OCI-LY7 (cell line): Measurements from ENCODE around the gene NFIX. TPM values are rescaled to one million over a fixed set of nuclear protein-coding genes. Genes with fewer than 3 reads are reported as not detected.

Source experiments
- BruUV-seq: library from RNA; stranded (reverse); fragments of 400-500 nt; replicated peaks from 2 replicates; lab custom pipeline; 2021; lab: Mats Ljungman, UMichigan
- CTCF ChIA-PET: fragments of 300-600 bp; sonication (Branson Sonifier 250); formaldehyde crosslinking; loops from one replicate; lab custom pipeline; 2022; ENCODE audit warnings: antibody characterized with exemption; ENCODE audit not compliant: unreplicated experiment; lab: Charles Lee
- POLR2A ChIA-PET: fragments of 300-600 bp; sonication (Branson Sonifier 250); formaldehyde crosslinking; loops from one replicate; lab custom pipeline; 2022; ENCODE audit warnings: antibody characterized with exemption; lab: Charles Lee
- DNase-seq: peaks from one replicate; pipeline ENCODE4 v3.0.0-alpha.2; 2015; ENCODE audit warnings: low spot score
- H2AFZ ChIP-seq: fragments of 200-600 bp; sonication (generic), shearing (Covaris generic); 2 replicates; pipeline ENCODE4 v1.6.1; 2014; ENCODE audit warnings: mild to moderate bottlenecking, antibody characterized with exemption, low read length, moderate library complexity
- H3K27ac ChIP-seq: fragments of 200-600 bp; sonication (generic); 2 replicates; pipeline ENCODE4 v1.5.1; 2014; ENCODE audit warnings: mixed run types, low read depth, mild to moderate bottlenecking, moderate library complexity, low read length, inconsistent platforms; ENCODE audit not compliant: poor library complexity, severe bottlenecking
- H3K36me3 ChIP-seq: fragments of 200-600 bp; sonication (generic); 2 replicates; pipeline ENCODE4 v1.6.1; 2014; ENCODE audit warnings: mild to moderate bottlenecking, antibody characterized with exemption, low read length, moderate library complexity, mixed read lengths; ENCODE audit not compliant: insufficient read depth
- H3K4me1 ChIP-seq: fragments of 200-600 bp; sonication (generic); 2 replicates; pipeline ENCODE4 v1.5.1; 2014; ENCODE audit warnings: mild to moderate bottlenecking, low read length; ENCODE audit not compliant: insufficient read depth, poor library complexity, severe bottlenecking
- H3K4me2 ChIP-seq: fragments of 200-600 bp; sonication (generic); 2 replicates; pipeline ENCODE4 v1.6.1; 2014; ENCODE audit warnings: mild to moderate bottlenecking, low read length
- H3K4me3 ChIP-seq: fragments of 200-600 bp; sonication (generic); 2 replicates; pipeline ENCODE4 v1.5.1; 2014; ENCODE audit warnings: mild to moderate bottlenecking, low read depth, low read length; ENCODE audit not compliant: poor library complexity, severe bottlenecking
- H3K79me2 ChIP-seq: fragments of 200-600 bp; sonication (generic); 2 replicates; pipeline ENCODE4 v1.6.1; 2016; ENCODE audit warnings: low read depth, mild to moderate bottlenecking, low read length, moderate library complexity, mixed read lengths; ENCODE audit not compliant: insufficient read depth
- H3K9me2 ChIP-seq: fragments of 200-600 bp; sonication (generic); 2 replicates; pipeline ENCODE4 v1.6.1; 2016; ENCODE audit warnings: mild to moderate bottlenecking, low read length, mixed read lengths; ENCODE audit not compliant: insufficient read depth
- H3K9me3 ChIP-seq: fragments of 200-600 bp; sonication (generic); 2 replicates; pipeline ENCODE4 v1.6.1; 2014; ENCODE audit warnings: mild to moderate bottlenecking, mixed run types, low read length, mixed read lengths
- H4K20me1 ChIP-seq: fragments of 200-600 bp; sonication (generic); 2 replicates; pipeline ENCODE4 v1.6.1; 2014; ENCODE audit warnings: mild to moderate bottlenecking, antibody characterized with exemption, low read length, moderate library complexity, mixed read lengths; ENCODE audit not compliant: insufficient read depth
- EZH2phosphoT487 ChIP-seq: fragments of 200-600 bp; sonication (generic); IDR thresholded peaks from 2 replicates; pipeline ENCODE4 v1.6.1; 2018; ENCODE audit warnings: low read depth, borderline replicate concordance, mild to moderate bottlenecking, mixed run types, antibody characterized with exemption, low read length, moderate library complexity, mixed read lengths
- intact Hi-C: fragments of 100-400 bp; cut with micrococcal nuclease; formaldehyde crosslinking; loops from one replicate; pipeline ENCODE4 v1.10.0; 2022; ENCODE audit not compliant: unreplicated experiment
- total RNA-seq, 2 experiments: library from RNA; depleted of rRNA in 1 of 2; stranded (reverse); fragments of >200 nt in 1 of 2; shearing (Covaris generic) in 1 of 2; gene quantifications; 2 replicates each; pipeline ENCODE4 v1.2.3, GENCODE V29; 2014 to 2022
- TF ChIP-seq, protein P1 (sequence below): fragments of 200-600 bp; sonication (generic); conservative IDR thresholded peaks from 2 replicates; pipeline ENCODE4 v1.5.1; 2014; ENCODE audit warnings: mild to moderate bottlenecking, antibody characterized with exemption, low read length, moderate library complexity, mixed read lengths

NFIX gene
- total RNA-seq, 2 experiments from 2014 or later = 0.16 to 0.72 TPM

DNA sequence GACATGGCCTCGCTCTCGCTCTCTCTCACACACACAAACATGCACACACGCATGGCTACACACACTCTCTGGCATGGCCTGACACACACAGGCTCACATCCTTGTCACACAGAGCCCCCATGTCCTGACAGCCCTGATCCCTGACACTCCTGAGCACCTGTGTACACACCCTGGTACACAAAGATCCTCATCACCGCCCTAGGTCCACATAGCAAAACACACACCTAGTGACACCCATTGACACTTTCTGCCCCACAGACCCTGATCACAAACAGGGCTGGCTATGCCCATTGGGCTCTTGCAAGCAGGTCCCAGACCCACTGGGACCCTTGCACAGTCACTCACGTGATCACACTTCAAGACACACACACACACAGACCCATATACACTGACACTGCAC, 4.0 kb upstream of the NFIX start:
- H3K9me2 ChIP-seq = no peaks in the 10 kb centered on the region
- no peaks in the 10 kb centered on the region for H3K9me3 ChIP-seq
- no TSS peak for BruUV-seq
- no peaks in the 10 kb centered on the region for H3K36me3 ChIP-seq
- H3K4me2 ChIP-seq = no peak overlapping the region
- TF ChIP-seq, protein P1, sequence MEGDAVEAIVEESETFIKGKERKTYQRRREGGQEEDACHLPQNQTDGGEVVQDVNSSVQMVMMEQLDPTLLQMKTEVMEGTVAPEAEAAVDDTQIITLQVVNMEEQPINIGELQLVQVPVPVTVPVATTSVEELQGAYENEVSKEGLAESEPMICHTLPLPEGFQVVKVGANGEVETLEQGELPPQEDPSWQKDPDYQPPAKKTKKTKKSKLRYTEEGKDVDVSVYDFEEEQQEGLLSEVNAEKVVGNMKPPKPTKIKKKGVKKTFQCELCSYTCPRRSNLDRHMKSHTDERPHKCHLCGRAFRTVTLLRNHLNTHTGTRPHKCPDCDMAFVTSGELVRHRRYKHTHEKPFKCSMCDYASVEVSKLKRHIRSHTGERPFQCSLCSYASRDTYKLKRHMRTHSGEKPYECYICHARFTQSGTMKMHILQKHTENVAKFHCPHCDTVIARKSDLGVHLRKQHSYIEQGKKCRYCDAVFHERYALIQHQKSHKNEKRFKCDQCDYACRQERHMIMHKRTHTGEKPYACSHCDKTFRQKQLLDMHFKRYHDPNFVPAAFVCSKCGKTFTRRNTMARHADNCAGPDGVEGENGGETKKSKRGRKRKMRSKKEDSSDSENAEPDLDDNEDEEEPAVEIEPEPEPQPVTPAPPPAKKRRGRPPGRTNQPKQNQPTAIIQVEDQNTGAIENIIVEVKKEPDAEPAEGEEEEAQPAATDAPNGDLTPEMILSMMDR = no peak
- TF ChIP-seq EZH2phosphoT487 = no peak
- no peak overlapping the region for H2AFZ ChIP-seq
- ChIA-PET CTCF (no interaction called here), POLR2A (no interaction called here)
- intact Hi-C loops = no loop called here
- H3K4me3 ChIP-seq = no peak overlapping the region
- H4K20me1 ChIP-seq = no peaks in the 10 kb centered on the region
- no peaks in the 10 kb centered on the region for H3K79me2 ChIP-seq
- DNase-seq = no peak
- no peaks in the 10 kb centered on the region for H3K4me1 ChIP-seq
- H3K27ac ChIP-seq = no peak overlapping the region

DNA sequence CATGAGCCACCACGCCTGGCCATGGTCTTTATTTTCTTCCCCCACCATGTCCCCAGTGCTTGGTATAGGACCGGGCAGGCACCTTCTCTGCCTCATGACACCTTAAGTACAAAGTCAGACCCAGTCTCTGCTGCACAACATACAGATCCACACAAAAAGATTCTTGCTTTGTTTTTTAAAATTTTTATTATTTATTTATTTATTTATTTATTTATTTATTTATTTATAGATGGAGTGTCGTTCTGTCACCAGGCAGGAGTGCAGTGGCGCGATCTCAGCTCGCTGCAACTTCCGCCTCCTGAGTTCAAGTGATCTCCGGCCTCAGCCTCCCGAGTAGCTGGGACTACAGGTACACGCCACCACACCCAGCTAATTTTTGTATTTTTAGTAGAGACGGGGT, 2.5 kb upstream of the NFIX start:
- H3K79me2 ChIP-seq = no peaks in the 10 kb centered on the region
- H3K9me2 ChIP-seq = no peaks in the 10 kb centered on the region
- no peak for DNase-seq
- H3K4me2 ChIP-seq = no peak overlapping the region
- H3K27ac ChIP-seq = no peak overlapping the region
- H2AFZ ChIP-seq = no peak overlapping the region
- ChIA-PET CTCF (no interaction called here), POLR2A (no interaction called here)
- no peak overlapping the region for H3K4me3 ChIP-seq
- BruUV-seq = no TSS peak
- intact Hi-C loops = no loop called here
- H3K36me3 ChIP-seq = no peaks in the 10 kb centered on the region
- TF ChIP-seq, protein P1 = no peak
- TF ChIP-seq EZH2phosphoT487 = no peak
- H4K20me1 ChIP-seq = no peaks in the 10 kb centered on the region
- no peaks in the 10 kb centered on the region for H3K9me3 ChIP-seq
- H3K4me1 ChIP-seq = no peaks in the 10 kb centered on the region

DNA sequence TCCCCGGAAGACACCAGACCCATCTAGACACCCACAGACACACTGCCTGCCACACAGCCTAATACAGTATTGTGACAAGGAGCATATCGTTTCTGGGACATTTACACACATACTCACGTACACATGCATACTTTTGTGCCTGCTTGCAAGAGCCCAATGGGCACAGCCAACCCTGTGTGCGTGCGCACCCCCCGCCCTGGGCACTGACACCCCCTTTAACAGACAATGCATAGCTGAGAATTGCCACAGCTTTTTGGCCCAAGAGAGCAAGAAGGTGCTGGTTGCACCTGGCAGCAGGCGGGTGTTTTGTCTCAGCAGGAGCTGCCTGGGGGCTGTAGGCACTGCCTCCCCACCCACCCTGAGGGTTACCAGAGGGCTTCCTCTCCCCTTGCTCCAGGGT, 1.7 kb upstream of the NFIX start:
- POLR2A ChIA-PET = interaction anchor here (1.0 kb wide), 1 partner anchor 24 kb away, joined by 3 read pairs; no protein-coding TSS in a partner anchor
- Histone ChIP-seq H2AFZ (no peak overlapping the region), H3K9me2 (no peaks in the 10 kb centered on the region), H3K4me1 (no peaks in the 10 kb centered on the region), H3K4me3 (no peak overlapping the region), H3K36me3 (no peaks in the 10 kb centered on the region), H4K20me1 (no peaks in the 10 kb centered on the region), H3K4me2 (no peak overlapping the region), H3K79me2 (no peaks in the 10 kb centered on the region), H3K9me3 (no peaks in the 10 kb centered on the region), H3K27ac (no peak overlapping the region)
- intact Hi-C loops = no loop called here
- CTCF ChIA-PET = no interaction called here
- BruUV-seq = no TSS peak
- no peak for TF ChIP-seq EZH2phosphoT487
- TF ChIP-seq, protein P1 = no peak
- no peak for DNase-seq
